ENCODE results near the gene ADAMTS15.

Gene ADAMTS15

GRCh38 chr11:130476922-130477491 lies 28.6 kb downstream of the ADAMTS15 start:
- DNase-seq (ENCODE audit: low read depth in 2 of 2) = no peak

GRCh38 chr11:130477586-130478203 lies 29.2 kb downstream of the ADAMTS15 start:
- DNase-seq (ENCODE audit: low read depth in 2 of 2) = no peak

- DNase-seq (ENCODE audit: low read depth in 2 of 2) = no peak
Observed at GRCh38 chr11:130478204-130478701, 29.8 kb downstream of the ADAMTS15 start.

- no peak for DNase-seq (ENCODE audit: low read depth in 2 of 2)
Observed at GRCh38 chr11:130478881-130479280, 30.4 kb downstream of the ADAMTS15 start.

GRCh38 chr11:130480186-130480585 lies 31.7 kb downstream of the ADAMTS15 start:
- no peak for DNase-seq (ENCODE audit: low read depth in 2 of 2)

GRCh38 chr11:130480711-130481140 lies 32.3 kb downstream of the ADAMTS15 start:
- DNase-seq (ENCODE audit: low read depth in 2 of 2) = no peak

GRCh38 chr11:130483124-130483523 lies 34.7 kb downstream of the ADAMTS15 start:
- DNase-seq (ENCODE audit: low read depth in 2 of 2) = no peak

- no peak for DNase-seq (ENCODE audit: low read depth in 2 of 2)
Observed at GRCh38 chr11:130485983-130486382, 37.5 kb downstream of the ADAMTS15 start.

GRCh38 chr11:130486391-130486836 lies 38.0 kb downstream of the ADAMTS15 start:
- no peak for DNase-seq (ENCODE audit: low read depth in 2 of 2)

- DNase-seq (ENCODE audit: low read depth in 2 of 2) = no peak
Observed at GRCh38 chr11:130486987-130487923, 38.8 kb downstream of the ADAMTS15 start.

- DNase-seq (ENCODE audit: low read depth in 2 of 2) = no peak
Observed at GRCh38 chr11:130487924-130488815, 39.7 kb downstream of the ADAMTS15 start.

GRCh38 chr11:130488848-130489584 lies 40.6 kb downstream of the ADAMTS15 start:
- no peak for DNase-seq (ENCODE audit: low read depth in 2 of 2)

GRCh38 chr11:130489716-130490115 lies 41.3 kb downstream of the ADAMTS15 start:
- DNase-seq (ENCODE audit: low read depth in 2 of 2) = no peak

- no peak for DNase-seq (ENCODE audit: low read depth in 2 of 2)
Observed at GRCh38 chr11:130490682-130491449, 42.4 kb downstream of the ADAMTS15 start.

GRCh38 chr11:130498181-130498580 lies 49.7 kb downstream of the ADAMTS15 start:
- DNase-seq (ENCODE audit: low read depth in 2 of 2) = no peak

GRCh38 chr11:130499828-130500227 lies 51.4 kb downstream of the ADAMTS15 start:
- DNase-seq (ENCODE audit: low read depth in 2 of 2) = no peak

- no peak for DNase-seq (ENCODE audit: low read depth in 2 of 2)
Observed at GRCh38 chr11:130504317-130504716, 55.9 kb downstream of the ADAMTS15 start.

- DNase-seq (ENCODE audit: low read depth in 2 of 2) = no peak
Observed at GRCh38 chr11:130508913-130509312, 60.5 kb downstream of the ADAMTS15 start.

GRCh38 chr11:130509942-130510341 lies 61.5 kb downstream of the ADAMTS15 start:
- DNase-seq (ENCODE audit: low read depth in 2 of 2) = no peak

Data from stimulated activated CD8-positive, alpha-beta memory T cell treated with anti-CD3 and anti-CD28 coated beads, Interleukin-15, amount 100 ng/mL, for 48 hours (primary cell).